OCI-LY3 (cell line): ENCODE measurements around the gene PAMR1.

ENCODE experiments used
- CTCF ChIP-seq: fragments of 200-600, 300-600 bp; sonication (generic); IDR thresholded peaks from 2 replicates; pipeline ENCODE4 v1.5.1; 2014; ENCODE audit warnings: antibody characterized with exemption, low read length, low read depth
- EZH2phosphoT487 ChIP-seq: fragments of 200-600 bp; shearing (Covaris generic); IDR thresholded peaks from 2 replicates; pipeline ENCODE4 v1.6.1; 2018; ENCODE audit warnings: antibody characterized with exemption, mixed run types, low read depth

- no peak for TF ChIP-seq CTCF
- TF ChIP-seq EZH2phosphoT487, result no peak
Observed at GRCh38 chr11:35515224-35515623, 10.2 kb downstream of the PAMR1 start.
